ENCODE results near the gene PTPRD. TPM values are rescaled to one million over a fixed set of nuclear protein-coding genes. Genes with fewer than 3 reads are reported as not detected.

The PTPRD gene
- total RNA-seq, 1 experiment from 2014 or later, result 32.5 TPM

DNA sequence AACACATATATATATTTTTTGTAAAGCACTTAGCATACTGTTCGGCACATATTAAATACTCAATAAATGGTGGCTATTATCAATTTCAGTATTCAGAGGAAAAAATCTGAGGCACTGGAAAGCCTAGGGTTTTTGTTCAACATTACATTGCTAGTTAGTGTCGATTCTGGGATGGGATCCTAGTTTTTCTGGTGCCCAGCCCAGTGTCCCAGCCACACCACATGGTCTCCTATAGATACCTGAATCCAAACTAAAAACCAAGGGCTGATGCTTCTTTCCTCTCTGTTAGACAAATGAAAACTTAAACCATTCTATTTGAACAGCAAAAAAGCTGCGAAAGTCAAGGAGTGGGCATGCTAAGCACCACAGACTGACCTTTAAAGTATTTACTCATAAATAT, 2002.5 kb downstream of the PTPRD start:
- Histone ChIP-seq H3K4me2 (ENCODE audit: insufficient read depth, insufficient read length, low read length) (no peak overlapping the region), H3K56ac (ENCODE audit: insufficient read length, low read depth, low read length) (no peak overlapping the region), H2AFZ (ENCODE audit: low read length) (no peak overlapping the region), H4K5ac (ENCODE audit: insufficient read length, low read depth, low read length) (no peak overlapping the region), H3K27ac (ENCODE audit: insufficient read length, low read depth, low read length) (no peak overlapping the region), H3K79me2 (ENCODE audit: insufficient read depth, low read length) (no peaks in the 10 kb centered on the region), H2BK12ac (ENCODE audit: insufficient read length, low read depth, low read length) (no peak overlapping the region), H2BK15ac (ENCODE audit: low read depth, low read length) (no peak overlapping the region), H3K18ac (ENCODE audit: insufficient read length, low read depth, low read length) (no peak overlapping the region), H3K27me3 (ENCODE audit: insufficient read depth, low read length) (no peaks in the 10 kb centered on the region), H3K9me3 (ENCODE audit: control insufficient read depth, low read depth, low read length) (no peaks in the 10 kb centered on the region), H3K79me1 (ENCODE audit: insufficient read depth, low read depth, low read length, poor library complexity, severe bottlenecking) (no peaks in the 10 kb centered on the region), H2BK20ac (ENCODE audit: low read depth, low read length, poor library complexity, severe bottlenecking) (no peak overlapping the region), H4K91ac (ENCODE audit: insufficient read length, low read depth, low read length) (no peak overlapping the region), H3K23me2 (ENCODE audit: insufficient read length, low read depth, low read length, poor library complexity, severe bottlenecking) (no peaks in the 10 kb centered on the region), H2BK120ac (ENCODE audit: low read depth, low read length, poor library complexity, severe bottlenecking) (no peak overlapping the region), H3K14ac (ENCODE audit: insufficient read depth, low read length) (no peak overlapping the region), H3K23ac (ENCODE audit: insufficient read length, low read depth, low read length) (no peak overlapping the region), H3K4me1 (ENCODE audit: insufficient read depth, low read length) (no peaks in the 10 kb centered on the region; the same call in 1 of the 2 replicates), H3K4ac (ENCODE audit: low read depth, low read length) (no peak overlapping the region), H4K8ac (replicated peaks; ENCODE audit: insufficient read length, low read depth, low read length) (no peak overlapping the region), H2BK5ac (ENCODE audit: insufficient read length, low read length) (no peak overlapping the region), H3K9ac (ENCODE audit: extremely low read depth, insufficient read length, low read length) (no peak overlapping the region), H4K20me1 (ENCODE audit: control insufficient read depth, insufficient read depth, insufficient read length) (no peaks in the 10 kb centered on the region), H2AK5ac (ENCODE audit: insufficient read length, low read length) (no peak overlapping the region), H3T11ph (ENCODE audit: low read length) (no peak overlapping the region)
- Mint-ChIP-seq H3K4me3 (no peak overlapping the region), H3K9me3 (no peaks in the 10 kb centered on the region), H3K27me3 (ENCODE audit: low read depth) (no peaks in the 10 kb centered on the region), H3K36me3 (ENCODE audit: insufficient read depth in 1 of 3, low read depth in 3 of 3) (no peaks in the 10 kb centered on the region), H3K4me1 (peaks cover 27 to 39% of the 10 kb centered on the region in 2 experiments), H3K27ac (0 out of 7 replicates have a peak overlapping the region, but pooled peaks of 1 of the 3 experiments have one; percentile 21)
- no peak for DNase-seq
- TF ChIP-seq, protein P1, sequence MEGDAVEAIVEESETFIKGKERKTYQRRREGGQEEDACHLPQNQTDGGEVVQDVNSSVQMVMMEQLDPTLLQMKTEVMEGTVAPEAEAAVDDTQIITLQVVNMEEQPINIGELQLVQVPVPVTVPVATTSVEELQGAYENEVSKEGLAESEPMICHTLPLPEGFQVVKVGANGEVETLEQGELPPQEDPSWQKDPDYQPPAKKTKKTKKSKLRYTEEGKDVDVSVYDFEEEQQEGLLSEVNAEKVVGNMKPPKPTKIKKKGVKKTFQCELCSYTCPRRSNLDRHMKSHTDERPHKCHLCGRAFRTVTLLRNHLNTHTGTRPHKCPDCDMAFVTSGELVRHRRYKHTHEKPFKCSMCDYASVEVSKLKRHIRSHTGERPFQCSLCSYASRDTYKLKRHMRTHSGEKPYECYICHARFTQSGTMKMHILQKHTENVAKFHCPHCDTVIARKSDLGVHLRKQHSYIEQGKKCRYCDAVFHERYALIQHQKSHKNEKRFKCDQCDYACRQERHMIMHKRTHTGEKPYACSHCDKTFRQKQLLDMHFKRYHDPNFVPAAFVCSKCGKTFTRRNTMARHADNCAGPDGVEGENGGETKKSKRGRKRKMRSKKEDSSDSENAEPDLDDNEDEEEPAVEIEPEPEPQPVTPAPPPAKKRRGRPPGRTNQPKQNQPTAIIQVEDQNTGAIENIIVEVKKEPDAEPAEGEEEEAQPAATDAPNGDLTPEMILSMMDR (conservative IDR thresholded peaks at IDR 0.05), result no peak
- no CpG with 5 or more reads among the region's 3 CpGs for WGBS (ENCODE audit: extremely low coverage, insufficient read length, low lambda C conversion rate)

Measured in H9 (cell line).